ENCODE results near the gene AMOT.

DNA sequence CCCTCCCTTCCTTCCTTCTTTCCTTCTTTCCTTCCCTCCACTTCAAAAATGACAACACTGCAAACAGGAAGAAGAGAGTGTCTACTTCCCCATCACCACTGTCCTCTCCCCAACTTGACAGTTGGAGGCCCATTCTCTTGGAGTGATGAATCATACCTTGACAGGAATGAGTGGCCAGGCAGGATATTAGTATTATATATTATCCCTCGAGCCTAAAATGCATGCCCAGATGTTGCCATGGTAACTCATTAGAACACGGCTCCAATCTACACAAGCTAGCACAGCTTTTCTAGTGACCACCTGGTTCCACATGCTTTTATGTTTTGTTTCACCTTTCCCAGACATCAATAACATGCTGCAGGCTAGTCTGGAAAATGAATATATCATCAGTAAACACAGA lies 89.6 kb downstream of the AMOT start:
- no peak for TF ChIP-seq EP300 (conservative IDR thresholded peaks at IDR 0.05; ENCODE audit: poor library complexity, severe bottlenecking)
- TF ChIP-seq, protein P1, sequence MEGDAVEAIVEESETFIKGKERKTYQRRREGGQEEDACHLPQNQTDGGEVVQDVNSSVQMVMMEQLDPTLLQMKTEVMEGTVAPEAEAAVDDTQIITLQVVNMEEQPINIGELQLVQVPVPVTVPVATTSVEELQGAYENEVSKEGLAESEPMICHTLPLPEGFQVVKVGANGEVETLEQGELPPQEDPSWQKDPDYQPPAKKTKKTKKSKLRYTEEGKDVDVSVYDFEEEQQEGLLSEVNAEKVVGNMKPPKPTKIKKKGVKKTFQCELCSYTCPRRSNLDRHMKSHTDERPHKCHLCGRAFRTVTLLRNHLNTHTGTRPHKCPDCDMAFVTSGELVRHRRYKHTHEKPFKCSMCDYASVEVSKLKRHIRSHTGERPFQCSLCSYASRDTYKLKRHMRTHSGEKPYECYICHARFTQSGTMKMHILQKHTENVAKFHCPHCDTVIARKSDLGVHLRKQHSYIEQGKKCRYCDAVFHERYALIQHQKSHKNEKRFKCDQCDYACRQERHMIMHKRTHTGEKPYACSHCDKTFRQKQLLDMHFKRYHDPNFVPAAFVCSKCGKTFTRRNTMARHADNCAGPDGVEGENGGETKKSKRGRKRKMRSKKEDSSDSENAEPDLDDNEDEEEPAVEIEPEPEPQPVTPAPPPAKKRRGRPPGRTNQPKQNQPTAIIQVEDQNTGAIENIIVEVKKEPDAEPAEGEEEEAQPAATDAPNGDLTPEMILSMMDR (IDR thresholded peaks at IDR 0.05; ENCODE audit: poor library complexity, severe bottlenecking), result no peak
- no peak for TF ChIP-seq EZH2 (IDR thresholded peaks at IDR 0.05; ENCODE audit: borderline replicate concordance, insufficient read depth, low read length, poor library complexity, severe bottlenecking)
- TF ChIP-seq, protein P2, sequence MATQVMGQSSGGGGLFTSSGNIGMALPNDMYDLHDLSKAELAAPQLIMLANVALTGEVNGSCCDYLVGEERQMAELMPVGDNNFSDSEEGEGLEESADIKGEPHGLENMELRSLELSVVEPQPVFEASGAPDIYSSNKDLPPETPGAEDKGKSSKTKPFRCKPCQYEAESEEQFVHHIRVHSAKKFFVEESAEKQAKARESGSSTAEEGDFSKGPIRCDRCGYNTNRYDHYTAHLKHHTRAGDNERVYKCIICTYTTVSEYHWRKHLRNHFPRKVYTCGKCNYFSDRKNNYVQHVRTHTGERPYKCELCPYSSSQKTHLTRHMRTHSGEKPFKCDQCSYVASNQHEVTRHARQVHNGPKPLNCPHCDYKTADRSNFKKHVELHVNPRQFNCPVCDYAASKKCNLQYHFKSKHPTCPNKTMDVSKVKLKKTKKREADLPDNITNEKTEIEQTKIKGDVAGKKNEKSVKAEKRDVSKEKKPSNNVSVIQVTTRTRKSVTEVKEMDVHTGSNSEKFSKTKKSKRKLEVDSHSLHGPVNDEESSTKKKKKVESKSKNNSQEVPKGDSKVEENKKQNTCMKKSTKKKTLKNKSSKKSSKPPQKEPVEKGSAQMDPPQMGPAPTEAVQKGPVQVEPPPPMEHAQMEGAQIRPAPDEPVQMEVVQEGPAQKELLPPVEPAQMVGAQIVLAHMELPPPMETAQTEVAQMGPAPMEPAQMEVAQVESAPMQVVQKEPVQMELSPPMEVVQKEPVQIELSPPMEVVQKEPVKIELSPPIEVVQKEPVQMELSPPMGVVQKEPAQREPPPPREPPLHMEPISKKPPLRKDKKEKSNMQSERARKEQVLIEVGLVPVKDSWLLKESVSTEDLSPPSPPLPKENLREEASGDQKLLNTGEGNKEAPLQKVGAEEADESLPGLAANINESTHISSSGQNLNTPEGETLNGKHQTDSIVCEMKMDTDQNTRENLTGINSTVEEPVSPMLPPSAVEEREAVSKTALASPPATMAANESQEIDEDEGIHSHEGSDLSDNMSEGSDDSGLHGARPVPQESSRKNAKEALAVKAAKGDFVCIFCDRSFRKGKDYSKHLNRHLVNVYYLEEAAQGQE (IDR thresholded peaks at IDR 0.05; ENCODE audit: borderline replicate concordance), result no peak
- TF ChIP-seq POLR2AphosphoS5 (IDR thresholded peaks at IDR 0.05), result no peak
- no peak for TF ChIP-seq TAF1 (IDR thresholded peaks at IDR 0.05; ENCODE audit: low read depth)
- TF ChIP-seq MXI1 (conservative IDR thresholded peaks at IDR 0.05; ENCODE audit: poor library complexity, severe bottlenecking), result no peak
- no peak for TF ChIP-seq SMC3 (conservative IDR thresholded peaks at IDR 0.05; ENCODE audit: poor library complexity)
- no peak for TF ChIP-seq RAD21 (conservative IDR thresholded peaks at IDR 0.05)

Data from neural cell (in vitro differentiated cells).